ENCODE measurements around the gene SH3PXD2A.

GRCh38 chr10:103575416-103576075, 279.8 kb downstream of the SH3PXD2A start:
- no peak for TF ChIP-seq CTCF (IDR thresholded peaks at IDR 0.05)
- no peak for TF ChIP-seq POLR2AphosphoS5 (IDR thresholded peaks at IDR 0.05)
- no peak for TF ChIP-seq POLR2A (IDR thresholded peaks at IDR 0.05)
- no peak for TF ChIP-seq EP300 (IDR thresholded peaks at IDR 0.05; ENCODE audit: low read depth)
